ENCODE data around the gene LRFN2.

LRFN2 gene

GRCh38 chr6:40537446-40537845 is 49.7 kb downstream of the LRFN2 start:
- Histone ChIP-seq H3K9me3 (ENCODE audit: control insufficient read depth, low read length) (no peaks in the 10 kb centered on the region), H3K9ac (no peak overlapping the region), H2AFZ (no peak overlapping the region), H3K4me1 (no peaks in the 10 kb centered on the region), H3K36me3 (ENCODE audit: control insufficient read depth, insufficient read depth, low read length) (no peaks in the 10 kb centered on the region), H3K4me2 (ENCODE audit: low read length) (no peak overlapping the region), H3K79me2 (no peaks in the 10 kb centered on the region), H3K27ac (no peak overlapping the region), H3K27me3 (ENCODE audit: control insufficient read depth, insufficient read depth, low read length) (no peaks in the 10 kb centered on the region), H3K4me3 (ENCODE audit: low read depth, low read length) (no peak overlapping the region)
- TF ChIP-seq, protein P1, sequence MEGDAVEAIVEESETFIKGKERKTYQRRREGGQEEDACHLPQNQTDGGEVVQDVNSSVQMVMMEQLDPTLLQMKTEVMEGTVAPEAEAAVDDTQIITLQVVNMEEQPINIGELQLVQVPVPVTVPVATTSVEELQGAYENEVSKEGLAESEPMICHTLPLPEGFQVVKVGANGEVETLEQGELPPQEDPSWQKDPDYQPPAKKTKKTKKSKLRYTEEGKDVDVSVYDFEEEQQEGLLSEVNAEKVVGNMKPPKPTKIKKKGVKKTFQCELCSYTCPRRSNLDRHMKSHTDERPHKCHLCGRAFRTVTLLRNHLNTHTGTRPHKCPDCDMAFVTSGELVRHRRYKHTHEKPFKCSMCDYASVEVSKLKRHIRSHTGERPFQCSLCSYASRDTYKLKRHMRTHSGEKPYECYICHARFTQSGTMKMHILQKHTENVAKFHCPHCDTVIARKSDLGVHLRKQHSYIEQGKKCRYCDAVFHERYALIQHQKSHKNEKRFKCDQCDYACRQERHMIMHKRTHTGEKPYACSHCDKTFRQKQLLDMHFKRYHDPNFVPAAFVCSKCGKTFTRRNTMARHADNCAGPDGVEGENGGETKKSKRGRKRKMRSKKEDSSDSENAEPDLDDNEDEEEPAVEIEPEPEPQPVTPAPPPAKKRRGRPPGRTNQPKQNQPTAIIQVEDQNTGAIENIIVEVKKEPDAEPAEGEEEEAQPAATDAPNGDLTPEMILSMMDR (IDR thresholded peaks at IDR 0.05), result no peak

GRCh38 chr6:40536442-40536841 is 50.7 kb downstream of the LRFN2 start:
- H3K79me2 ChIP-seq, result no peaks in the 10 kb centered on the region
- no peak overlapping the region for H3K27ac ChIP-seq
- H3K27me3 ChIP-seq (ENCODE audit: control insufficient read depth, insufficient read depth, low read length), result no peaks in the 10 kb centered on the region
- TF ChIP-seq, protein P1 (IDR thresholded peaks at IDR 0.05), result peak; percentile 22
- H3K36me3 ChIP-seq (ENCODE audit: control insufficient read depth, insufficient read depth, low read length), result no peaks in the 10 kb centered on the region
- no peak overlapping the region for H3K4me3 ChIP-seq (ENCODE audit: low read depth, low read length)
- H3K9ac ChIP-seq, result no peak overlapping the region
- no peaks in the 10 kb centered on the region for H3K9me3 ChIP-seq (ENCODE audit: control insufficient read depth, low read length)
- H2AFZ ChIP-seq, result no peak overlapping the region
- H3K4me2 ChIP-seq (ENCODE audit: low read length), result no peak overlapping the region
- H3K4me1 ChIP-seq, result no peaks in the 10 kb centered on the region

- Histone ChIP-seq H3K27me3 (ENCODE audit: control insufficient read depth, insufficient read depth, low read length) (no peaks in the 10 kb centered on the region), H3K4me1 (no peaks in the 10 kb centered on the region), H3K79me2 (no peaks in the 10 kb centered on the region), H3K27ac (no peak overlapping the region), H2AFZ (no peak overlapping the region), H3K4me3 (ENCODE audit: low read depth, low read length) (no peak overlapping the region), H3K36me3 (ENCODE audit: control insufficient read depth, insufficient read depth, low read length) (no peaks in the 10 kb centered on the region), H3K9me3 (ENCODE audit: control insufficient read depth, low read length) (no peaks in the 10 kb centered on the region), H3K4me2 (ENCODE audit: low read length) (no peak overlapping the region), H3K9ac (no peak overlapping the region)
- TF ChIP-seq, protein P1 (IDR thresholded peaks at IDR 0.05), result no peak
Observed at GRCh38 chr6:40535819-40536380, 51.3 kb downstream of the LRFN2 start.

GRCh38 chr6:40535110-40535818 is 51.9 kb downstream of the LRFN2 start:
- Histone ChIP-seq H3K36me3 (ENCODE audit: control insufficient read depth, insufficient read depth, low read length) (no peaks in the 10 kb centered on the region), H2AFZ (no peak overlapping the region), H3K27me3 (ENCODE audit: control insufficient read depth, insufficient read depth, low read length) (no peaks in the 10 kb centered on the region), H3K4me2 (ENCODE audit: low read length) (no peak overlapping the region), H3K79me2 (no peaks in the 10 kb centered on the region), H3K4me1 (no peaks in the 10 kb centered on the region), H3K4me3 (ENCODE audit: low read depth, low read length) (no peak overlapping the region), H3K27ac (no peak overlapping the region), H3K9me3 (ENCODE audit: control insufficient read depth, low read length) (no peaks in the 10 kb centered on the region), H3K9ac (no peak overlapping the region)
- TF ChIP-seq, protein P1 (IDR thresholded peaks at IDR 0.05), result no peak

Measured in parathyroid adenoma (tissue), 2 donors.